HG02970 (cell line): ENCODE results near the gene ADAM30.

Source experiments
- ATAC-seq: cut with Tn5 transposase; IDR thresholded peaks from one replicate; pipeline ENCODE4 v1.9.1; 2021; ENCODE audit warnings: mild to moderate bottlenecking, moderate library complexity, moderate number of reproducible peaks; ENCODE audit not compliant: unreplicated experiment, low FRiP score

Gene ADAM30

DNA sequence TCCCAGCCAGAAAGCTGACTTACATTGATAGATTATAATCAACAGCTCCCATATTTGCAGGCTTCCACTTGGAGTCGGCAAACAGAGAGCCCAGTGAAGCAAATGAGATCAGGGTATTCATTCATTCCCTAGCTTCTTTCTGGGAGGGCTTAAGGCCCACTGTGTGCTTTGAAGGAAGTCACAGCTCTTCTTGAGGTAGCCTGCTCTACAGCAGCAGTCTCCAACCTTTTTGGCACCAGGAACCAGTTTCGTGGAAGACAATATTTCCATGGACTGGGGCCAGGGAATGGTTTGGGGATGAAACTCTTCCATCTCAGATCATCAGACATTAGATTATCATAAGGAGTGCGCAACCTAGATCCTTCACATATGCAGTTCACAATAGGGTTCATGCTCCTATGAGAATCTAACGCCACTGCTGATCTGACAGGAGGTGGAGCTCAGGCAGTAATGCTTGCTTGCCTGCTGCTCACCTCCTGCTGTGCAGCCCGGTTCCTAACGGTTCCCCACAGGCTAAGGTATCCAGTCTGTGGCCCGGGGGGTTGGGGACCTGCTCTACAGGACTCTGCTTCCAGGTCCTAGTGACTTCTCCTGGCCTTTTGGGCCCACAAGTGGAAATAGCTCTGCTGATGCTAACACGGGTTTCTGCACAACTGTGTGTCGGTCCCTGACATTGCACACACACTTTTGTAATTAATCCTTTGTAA is 13.7 kb upstream of the ADAM30 start:
- no peak for ATAC-seq

DNA sequence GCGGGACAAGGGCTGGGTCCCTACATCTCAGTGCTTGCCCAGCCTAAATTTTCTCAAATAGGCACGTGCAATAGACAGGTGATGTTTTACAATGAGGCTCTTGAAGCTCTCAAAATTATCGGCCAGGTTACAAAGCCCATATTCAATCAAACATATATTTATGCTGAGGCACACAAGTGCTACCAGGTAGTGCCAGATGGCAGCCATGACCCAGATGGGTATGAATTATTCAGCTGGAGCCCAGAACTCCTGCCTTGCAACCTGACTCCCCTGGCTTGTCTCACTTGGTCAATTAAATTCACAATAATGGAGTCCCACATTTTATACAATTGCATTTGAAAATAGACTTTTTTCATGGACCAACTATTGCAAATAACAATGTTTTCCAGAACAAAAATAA is 12.3 kb upstream of the ADAM30 start:
- ATAC-seq: no peak

DNA sequence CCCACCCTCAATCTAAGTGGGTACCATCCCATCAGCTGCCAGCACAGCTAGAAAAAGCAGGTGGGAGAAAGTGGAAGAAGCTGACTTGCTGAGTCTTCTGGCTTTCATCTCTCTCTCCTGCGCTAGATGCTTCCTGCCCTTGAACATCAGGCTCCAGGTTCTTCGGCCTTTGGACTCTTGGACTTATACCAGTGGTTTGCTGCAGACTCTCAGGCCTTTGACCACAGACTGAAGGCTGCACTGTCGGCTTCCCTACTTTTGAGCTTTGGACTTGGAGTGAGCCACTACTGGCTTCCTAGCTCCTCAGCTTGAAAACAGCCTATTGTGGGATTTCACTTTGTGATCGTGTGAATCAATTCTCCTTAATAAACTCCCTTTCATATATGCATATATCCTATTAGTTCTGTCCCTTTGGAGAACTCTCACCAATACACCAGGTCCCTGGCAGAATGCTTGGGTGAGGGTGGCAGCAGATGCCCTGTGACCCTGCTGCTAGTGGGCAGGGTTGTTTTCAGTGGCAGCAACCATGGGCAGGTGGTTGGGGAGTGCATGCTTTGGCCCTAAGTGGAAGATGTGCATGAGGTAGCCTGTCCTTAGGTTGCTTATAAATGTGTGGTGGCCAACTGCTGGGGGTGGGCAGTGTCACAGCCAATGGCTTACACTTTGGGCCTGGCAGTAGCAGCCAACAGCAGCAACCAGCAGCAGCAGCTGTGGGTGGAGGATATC is 10.8 kb upstream of the ADAM30 start:
- no peak for ATAC-seq

DNA sequence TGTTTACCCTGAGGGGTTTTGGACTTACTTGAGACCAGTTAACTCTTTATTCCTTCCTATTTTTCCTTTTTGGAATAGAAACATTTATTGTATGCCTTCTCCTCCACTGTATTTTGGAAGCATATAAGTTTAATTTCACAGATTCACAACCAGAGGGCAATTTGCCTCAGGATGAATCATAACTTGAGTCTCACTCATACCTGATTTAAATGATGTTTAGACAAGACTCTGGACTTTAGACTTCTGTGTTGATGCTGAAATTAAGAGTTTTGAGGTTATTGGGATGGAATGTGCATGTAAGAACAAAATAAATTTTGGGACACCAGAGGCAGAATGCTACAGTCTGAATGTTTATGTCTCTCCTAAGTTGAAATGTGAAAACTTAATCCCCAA is 7.1 kb upstream of the ADAM30 start:
- ATAC-seq: no peak

DNA sequence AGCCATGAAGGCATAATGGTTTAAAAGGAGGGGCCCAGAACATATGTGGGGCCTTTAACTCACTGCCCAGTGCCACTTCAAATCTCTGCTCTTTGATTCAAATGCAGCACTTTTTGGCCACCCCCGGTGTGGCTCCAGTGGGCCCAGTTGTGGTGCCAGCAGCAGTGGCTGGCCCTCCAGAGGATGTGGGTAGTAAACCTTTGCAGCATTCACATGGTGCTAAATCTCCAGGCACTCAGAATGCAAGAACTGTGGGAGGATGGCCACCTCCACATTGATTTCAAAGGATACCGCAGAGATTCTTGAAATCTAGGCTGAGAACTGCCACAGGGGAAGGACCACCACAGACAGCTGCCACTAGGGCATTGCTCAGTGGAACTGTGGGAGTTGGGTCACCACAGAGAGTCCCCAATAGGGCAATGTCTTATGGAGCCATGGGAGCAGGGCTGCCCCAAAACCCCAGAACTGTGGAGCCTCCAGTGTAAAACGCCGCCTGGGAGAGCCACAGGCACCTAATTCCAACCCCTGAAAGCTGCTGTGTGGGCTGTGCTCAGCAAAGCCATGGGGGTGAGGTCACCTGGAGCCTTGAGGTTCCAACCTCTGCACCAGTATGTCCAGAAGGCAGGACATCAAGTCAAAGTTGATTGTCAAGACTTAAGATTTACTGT is 6.6 kb upstream of the ADAM30 start:
- no peak for ATAC-seq

DNA sequence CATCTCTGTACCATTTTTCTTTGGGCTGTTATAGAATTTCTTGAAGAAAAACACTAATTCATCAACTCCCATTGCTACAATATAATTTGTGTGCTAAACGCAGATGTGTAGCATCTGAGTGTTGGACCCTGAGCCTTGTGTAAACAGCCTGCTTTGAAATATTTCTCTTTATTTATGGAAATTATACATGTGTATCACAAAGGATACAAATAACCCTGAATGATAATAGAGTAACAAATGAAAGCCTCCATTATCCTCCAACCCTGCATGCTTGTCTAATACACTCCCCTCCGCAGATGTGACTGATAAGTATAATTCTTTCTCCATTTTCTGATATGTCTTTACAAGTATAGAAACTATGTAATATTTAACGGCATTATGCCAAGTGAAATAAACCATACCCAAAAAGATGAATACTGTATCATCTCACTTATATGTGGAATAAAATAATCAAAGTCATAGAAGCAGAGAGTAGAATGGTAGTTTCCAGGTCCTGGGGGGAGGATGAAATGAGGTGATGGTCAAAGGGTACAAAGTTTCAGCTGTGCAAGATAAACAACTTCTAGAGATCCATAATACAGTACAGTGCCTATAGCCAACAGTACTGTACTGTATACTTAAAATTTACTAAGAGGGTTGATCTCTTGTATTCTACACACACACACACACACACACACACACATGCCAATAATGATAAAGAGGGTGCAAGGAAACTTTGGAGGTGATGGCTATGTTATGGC is 2.8 kb upstream of the ADAM30 start:
- no peak for ATAC-seq

DNA sequence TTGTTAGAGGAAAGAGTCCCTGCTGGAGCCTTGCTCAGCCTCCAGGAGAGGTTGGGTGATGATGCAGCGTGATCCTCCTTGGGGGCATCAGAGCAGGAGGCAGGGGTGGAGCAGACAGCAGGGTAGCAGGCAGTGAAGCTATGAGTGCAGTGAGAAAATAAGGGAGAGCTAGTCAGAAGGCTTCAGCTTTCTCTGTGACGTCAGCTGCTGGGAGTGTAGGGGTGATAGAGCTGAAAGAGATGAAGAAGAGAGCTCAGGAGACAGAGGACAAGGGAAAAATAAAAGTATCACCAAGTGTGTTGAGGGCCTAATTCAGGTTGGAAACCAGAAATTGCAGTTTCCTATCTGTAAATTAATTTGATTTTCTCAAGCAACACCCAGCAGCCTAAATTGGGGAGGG is 2.2 kb upstream of the ADAM30 start:
- no peak for ATAC-seq

DNA sequence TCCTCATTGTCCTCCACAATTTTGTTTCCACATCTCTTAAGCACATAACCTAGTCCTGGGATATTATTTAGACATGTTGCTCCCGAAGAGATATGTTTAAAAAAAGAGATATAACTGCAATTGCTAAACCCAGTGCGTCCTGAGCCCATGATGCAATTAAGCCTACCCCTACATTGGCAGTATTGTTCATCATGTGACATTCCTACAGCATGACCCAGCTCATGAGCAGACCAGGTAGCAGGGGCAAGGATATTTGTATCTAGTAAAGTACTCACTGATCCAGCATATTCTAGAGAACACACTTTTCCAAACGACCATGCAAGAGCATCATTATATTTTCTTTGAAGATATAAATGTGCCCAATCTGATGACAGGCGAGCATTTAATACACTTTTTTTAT is 1.2 kb downstream of the ADAM30 start:
- ATAC-seq: no peak

DNA sequence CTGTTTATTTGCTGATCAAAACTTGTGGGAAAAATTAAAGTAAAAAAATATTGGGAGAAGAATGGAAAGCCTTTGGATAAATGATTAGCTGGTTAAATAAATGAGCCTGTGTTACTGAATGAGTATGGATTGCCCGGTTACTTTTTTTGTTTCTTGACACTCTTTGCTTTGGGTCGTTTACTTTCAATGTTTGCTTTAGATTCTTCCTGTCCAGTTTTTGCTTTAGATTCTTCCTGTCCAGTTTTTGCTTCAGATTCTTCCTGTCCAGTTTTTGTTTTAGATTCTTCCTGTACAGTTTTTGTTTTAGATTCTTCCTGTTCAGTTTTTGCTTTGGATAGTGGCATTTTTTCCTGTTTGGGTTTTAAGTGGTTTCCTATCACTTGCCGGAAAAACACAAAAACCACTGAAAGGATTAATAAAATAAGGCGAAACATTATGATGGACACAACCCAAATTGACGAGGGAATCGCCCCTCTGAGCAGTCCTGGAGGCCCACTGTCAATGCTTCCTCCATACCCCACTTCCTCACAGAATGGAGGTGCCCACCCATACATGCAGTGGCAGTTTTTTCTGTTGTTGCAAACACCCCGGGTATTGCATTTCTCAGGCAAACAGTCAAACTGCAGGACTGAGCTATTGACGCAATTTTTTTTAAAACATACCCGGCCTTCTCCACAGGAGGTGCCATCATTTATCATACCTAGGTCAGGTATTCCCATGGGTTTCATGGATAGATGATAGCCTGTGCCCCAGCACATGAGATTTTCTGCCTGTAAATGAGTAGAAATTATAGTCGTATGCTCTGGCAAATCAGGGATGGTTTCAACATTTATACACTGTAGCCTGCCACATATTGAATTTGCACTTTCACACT is 2.3 kb downstream of the ADAM30 start:
- no peak for ATAC-seq

DNA sequence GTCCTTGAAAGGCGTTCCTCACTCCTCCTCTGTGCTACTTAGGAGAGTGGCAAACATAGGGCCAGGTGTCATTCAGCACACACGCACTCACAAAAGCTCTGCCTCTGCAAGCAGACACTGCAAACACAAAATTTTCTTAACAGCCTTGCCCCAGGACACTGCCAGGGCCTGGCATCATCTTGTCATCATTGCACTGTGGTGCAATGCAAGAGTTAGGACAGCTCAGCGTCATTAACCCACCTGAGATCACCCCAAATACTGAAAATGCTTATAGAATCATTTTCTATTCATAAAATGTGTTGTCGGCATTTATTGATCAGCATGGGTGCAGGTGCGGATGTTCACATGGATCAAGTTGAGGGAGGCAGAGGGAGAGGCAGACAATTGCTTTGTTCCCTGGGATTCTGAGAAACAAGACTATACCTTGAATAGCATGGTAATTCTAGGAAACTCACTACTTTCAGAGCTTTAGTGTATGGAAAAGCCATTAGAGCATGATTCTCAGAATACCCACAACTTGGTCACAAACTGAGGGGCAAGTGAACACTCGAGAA is 3.0 kb downstream of the ADAM30 start:
- no peak for ATAC-seq

DNA sequence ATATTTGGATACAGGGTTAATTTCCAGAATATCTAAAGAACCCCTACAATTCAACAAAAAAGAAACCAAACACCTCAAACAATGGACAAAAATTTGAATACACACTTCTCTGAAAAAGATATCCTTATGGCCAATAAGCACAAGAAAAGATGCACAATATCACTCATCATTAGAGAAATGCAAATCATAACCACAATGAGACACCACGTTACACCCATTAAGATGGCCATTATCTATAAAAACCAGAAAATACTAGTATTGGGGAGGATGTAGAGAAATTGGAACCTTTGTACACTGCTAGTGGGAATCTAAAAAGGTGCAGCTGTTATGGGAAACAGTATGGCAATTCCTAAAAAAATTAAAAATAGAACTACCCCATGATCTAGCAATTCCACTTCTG is 4.9 kb downstream of the ADAM30 start:
- no peak for ATAC-seq

DNA sequence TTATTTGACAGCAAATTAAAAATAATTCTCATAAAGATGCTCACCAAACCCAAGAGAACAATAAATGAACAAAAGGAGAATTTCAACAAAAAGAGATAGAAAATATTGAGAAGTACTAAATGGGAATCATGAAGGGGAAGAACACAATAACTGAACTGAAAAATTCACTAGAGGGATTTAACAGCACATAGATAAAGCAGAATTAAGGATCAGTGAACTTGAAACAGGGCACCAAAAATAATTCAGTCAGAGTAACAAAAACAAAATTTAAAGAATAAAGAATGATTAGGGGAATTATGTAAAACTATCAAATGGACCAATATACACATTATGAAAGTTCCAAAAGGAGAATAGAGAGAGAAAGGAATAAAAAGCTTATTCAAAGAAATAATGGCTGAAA is 7.8 kb downstream of the ADAM30 start:
- ATAC-seq: no peak

DNA sequence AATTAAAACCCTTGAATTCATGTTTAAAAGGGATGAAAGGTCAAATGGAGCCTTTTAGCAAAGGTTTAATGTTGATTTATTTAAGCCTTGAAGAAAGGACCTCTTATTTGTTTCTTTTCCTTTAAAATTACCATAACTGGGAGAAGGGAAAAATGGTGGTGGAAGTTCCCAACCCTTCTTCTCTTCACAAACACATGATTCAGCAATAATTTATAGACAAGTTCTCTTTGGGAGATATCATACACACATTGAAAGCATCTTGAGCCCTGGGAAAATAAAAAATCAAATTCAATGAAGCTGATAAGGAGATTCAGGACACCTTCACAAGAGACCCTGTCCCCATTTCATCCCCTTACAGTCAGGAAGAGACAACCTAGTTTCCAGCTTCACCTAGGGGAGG is 8.9 kb downstream of the ADAM30 start:
- no peak for ATAC-seq

DNA sequence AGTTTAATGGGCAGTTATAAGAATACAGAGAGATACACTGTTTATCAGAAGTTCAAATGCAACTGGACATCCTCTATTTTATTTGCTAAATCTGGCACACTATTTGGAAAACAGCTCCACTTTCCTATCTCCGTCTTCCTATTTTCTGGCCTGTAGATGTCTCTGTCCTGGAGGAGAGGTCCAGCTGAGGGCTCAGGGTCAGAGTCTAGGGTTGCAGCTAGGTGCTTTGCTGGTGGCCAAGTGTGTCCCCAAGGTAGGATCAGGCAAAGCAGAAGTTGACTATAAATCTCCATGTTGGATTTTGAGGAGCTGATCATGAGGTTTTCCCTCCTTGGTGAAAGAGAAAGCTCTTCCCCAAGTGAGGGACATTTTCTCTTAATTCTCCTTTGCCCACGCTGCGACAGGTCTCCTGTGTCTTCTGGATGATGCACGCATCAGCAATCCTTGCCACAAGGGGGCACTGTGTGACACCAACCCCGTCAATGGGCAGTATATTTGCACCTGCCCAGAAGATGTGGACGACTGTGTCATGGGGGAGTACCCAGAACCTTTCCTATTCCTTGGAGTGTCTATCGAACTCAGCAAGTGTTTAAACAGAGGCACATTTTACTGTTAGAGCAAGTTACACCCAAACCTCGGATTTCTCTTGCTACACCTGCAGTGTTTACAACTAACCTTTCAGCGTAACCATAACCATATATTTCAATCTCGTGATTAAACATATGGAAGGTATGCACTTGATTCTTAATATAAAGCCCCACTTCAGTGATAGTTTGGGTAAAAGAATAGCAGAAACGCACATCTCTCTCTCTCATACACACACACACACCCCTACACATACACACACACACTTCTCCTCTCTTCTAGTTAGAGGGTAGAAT is 10.2 kb downstream of the ADAM30 start:
- ATAC-seq: no peak

DNA sequence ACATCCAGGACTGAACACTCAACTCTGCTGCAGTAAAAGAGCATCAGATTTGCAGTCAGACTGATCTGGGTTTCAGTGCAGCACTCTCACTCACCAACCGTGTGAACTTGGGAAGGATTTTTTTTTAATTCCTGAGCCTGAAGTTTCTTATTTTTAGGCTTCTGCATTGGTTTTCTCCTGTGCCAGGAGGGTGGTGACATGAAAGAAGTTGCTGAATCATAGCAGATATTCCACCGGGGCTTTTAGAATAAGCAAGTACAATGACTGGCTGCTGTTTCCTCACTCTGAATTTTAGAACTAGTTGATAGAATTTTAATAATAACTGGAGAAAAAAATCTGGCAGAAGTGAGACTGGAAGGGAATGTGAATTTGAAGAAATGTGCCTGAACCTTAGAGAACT is 11.6 kb downstream of the ADAM30 start:
- no peak for ATAC-seq

DNA sequence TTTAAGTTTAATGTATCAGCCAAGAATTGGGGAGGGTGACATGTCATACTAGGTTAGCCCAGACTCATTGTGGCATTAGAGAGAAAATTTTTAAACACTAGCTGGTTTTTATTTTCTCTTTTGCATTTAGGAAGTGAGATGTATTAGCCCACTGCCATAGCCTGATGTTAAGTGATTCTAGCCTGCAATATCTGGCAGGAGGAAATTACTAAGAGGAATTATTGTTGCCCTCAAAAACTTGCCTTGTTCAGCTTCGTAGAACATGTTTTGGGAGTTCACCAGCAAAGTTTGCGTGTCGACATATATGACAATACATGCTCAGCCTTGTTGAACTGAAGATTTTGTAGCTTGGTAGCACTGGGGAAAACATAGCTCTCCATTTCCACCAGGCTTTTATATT is 12.5 kb downstream of the ADAM30 start:
- no peak for ATAC-seq

DNA sequence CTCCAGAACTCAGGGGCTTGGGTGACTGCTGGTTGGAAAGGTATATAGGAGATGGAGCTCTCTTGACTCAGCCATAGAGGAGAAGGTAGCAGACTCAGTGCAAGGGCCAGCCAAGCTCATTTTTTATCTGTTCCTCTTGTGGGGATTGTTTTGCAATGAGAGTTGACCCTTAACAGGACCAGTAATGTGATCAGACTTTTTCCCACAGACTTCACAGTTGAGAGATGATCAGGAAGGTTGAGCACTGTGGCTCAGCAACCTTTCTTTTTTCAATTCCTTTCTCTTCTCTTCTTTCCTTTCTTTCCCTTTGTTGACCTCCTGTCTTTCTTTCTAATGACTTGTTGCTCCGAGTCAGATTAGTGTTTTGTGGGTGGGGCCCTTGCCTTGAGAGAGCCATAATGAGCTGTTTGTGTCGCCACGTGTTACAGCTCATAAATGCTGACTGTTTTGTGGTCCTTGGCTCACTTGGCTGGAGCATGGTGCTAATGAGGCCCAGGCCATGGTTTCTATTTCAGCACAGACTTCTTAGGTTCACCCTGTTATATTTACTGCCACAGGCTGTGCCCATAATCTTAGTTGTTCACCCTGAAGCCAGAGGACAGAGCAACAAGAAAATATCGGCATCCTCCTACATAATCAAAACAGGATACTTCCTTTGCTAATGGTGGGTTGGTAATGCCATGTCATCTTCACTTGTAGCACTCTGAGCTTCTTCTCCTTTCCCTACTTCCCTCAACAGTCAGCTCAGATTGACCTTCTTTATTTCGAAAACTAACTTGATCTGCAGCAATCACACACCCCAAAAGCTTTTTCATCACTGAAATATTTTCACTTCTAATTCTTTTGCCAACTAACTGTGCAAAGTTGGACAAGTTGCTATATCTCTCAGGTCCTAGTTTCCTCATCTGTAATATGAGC is 13.9 kb downstream of the ADAM30 start:
- ATAC-seq: no peak
